Activated T-cell treated with anti-CD3 and anti-CD28 coated beads for 4 hours (primary cell): ENCODE results near the gene GOLGA6L7.
"Not testable (repeated sequence)": the region's sequence is repeated elsewhere in the genome, so short reads cannot be mapped to it uniquely, and the experiment has no call there.

Experiments
- DNase-seq: peaks from one replicate; pipeline ENCODE4 v3.0.0-alpha.2; 2020

GOLGA6L7 gene

DNA sequence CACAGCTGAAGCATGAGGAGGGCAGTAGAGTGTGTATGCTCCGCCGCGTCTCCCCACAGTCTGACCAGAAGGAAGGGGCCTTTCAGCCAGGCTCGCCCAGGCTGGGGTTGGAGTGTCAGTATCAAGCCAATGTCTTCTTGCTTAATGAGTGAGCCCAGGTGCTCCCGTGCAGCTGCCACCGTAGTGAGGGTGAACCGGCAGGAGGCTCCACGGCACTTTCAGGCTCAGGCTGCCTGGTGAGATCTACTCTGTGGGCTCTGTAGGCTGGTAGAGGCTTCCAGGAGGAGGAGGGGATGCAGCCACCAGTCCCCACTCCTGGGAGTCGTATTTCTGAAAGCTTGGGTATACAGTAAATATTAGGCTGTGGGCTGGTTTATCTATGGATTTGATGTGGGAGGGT lies 8.2 kb downstream of the GOLGA6L7 start:
- DNase-seq = not testable (repeated sequence)

DNA sequence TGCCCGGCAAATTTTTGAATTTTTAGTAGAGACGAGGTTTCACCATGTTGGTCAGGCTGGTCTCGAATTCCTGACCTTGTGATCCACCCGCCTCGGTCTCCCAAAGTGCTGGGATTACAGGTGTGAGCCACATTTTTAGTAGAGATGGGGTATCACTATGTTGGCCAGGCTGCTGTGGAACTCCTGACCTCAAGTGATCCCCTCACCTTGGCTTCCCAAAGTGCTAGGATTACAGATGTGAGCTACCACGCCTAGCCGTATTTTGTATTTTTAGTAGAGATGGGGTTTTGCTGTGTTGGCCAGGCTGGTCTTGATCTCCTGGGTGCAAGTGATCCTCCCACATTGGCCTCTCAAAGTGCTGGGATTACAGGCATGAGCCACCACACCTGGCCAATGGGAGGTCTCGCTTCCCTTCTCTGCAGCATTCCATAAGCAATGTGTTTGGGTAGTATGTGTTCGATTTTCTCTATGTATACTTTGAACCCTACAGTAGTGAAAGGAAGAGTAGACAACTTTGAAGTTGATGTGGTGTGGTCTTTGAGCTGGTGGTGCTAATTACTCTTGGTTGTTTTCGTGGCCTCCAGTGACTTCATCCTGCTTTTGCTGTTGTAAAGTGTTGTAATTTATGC lies 13.4 kb downstream of the GOLGA6L7 start:
- DNase-seq = not testable (repeated sequence)

DNA sequence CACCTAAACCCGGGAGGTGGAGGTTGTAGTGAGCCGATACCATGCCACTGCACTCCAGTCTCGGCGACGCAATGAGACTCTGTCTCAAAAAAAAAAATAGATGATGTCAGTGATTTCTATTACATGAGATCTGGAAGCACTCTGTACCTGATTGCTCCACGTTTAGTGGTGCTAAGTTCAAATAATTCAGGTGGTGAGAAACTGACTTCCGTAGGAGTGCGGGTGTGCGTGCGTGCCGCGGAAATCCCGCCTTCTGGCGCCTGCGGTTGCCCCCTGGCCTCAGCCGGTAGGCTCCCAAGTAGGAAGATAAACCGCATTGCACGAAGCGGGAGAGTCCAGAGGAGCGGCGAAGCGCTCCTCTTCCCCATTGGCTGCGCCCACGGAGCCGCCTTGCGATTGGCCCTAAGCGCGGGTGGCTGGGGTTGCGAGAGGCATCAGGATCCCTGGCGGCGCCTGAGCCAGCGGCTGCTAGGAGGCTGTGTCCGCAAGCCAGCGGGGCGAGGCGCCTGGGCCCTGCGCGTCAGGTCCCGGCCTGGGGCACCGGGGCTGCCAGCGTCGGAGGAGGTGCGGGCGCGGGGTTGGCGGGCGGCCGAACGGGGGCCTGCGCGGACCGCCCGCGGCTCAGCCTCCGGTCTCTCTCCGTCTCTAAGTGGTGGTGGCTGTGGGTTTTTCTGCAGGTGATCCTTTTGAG lies 16.4 kb downstream of the GOLGA6L7 start:
- peak; percentile 47 for DNase-seq

DNA sequence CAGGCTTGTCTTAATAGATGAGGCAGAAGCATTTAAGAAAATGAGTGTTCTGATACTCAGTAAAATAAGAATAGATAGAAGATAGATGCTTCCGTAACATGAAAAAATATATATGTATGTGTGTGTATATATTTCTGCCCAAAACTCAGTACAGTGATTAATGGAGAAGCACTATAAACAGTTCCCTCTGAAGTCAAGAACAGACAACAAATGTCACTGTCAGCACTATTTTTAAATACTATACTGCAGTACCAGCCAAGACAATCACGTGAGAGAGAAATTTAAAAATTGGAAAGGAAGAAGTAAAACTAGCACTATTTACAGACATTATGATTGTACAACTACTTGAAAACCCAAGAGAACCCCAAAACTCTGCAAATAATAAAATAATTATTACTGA lies 27.0 kb downstream of the GOLGA6L7 start:
- DNase-seq = not testable (repeated sequence)

DNA sequence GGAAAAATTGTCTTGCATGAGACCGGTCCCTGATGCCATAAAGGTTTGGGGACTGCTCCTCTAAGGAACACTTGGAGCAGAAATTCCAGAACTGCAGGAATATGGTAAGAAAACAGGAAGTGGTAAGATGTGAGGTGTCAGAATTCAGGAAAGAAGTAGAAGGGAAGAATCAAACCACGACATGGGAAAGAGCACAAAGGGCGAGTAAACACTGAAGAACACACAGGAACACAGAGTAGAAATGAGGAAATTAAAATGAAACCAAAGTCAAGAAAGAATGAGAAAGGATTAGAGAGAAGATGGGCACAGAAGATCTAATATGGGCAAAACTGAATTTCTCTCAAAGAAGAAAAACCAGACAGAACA lies 28.5 kb downstream of the GOLGA6L7 start:
- not testable (repeated sequence) for DNase-seq

DNA sequence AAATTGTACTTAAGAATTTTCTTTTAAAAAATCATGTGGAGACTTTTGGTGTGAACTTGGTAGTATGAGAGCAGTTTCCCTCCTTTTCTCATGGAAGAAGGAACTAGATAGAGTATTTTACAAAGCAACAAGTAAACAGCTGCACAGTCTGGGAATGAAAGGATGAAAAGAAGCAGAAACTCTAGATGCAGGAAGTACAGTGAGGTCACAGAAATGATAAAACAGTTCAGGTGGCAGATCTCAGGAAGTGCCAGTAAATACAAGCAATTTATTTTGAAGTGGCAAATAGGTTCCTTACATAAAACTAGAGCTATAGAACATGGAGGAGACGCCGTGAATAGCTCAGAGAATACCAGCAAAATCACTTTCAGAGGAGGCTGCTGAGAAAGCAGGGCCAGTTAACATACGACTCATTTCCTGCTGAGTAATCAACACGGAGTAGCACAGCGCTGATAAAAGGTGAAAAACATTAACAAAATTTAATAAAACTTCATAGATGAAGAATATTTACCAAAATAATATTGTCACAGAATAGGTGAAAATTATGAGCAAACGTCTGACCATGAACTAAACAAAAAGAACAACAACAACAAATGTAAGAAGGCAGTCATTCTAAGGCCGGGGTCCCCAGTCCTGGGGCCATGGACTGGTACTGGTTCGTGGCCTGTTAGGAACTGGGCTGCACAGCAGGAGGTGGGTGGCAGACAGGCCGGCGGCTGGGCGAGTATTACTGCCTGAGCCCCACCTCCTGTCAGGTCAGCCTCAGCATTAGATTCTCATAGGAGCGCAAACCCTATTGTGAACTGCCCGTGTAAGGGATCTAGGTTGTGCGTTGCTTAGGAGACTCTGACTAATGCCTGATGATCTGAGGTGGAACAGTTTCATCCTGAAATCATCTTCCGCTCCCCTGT lies 29.2 kb downstream of the GOLGA6L7 start:
- DNase-seq = not testable (repeated sequence)

DNA sequence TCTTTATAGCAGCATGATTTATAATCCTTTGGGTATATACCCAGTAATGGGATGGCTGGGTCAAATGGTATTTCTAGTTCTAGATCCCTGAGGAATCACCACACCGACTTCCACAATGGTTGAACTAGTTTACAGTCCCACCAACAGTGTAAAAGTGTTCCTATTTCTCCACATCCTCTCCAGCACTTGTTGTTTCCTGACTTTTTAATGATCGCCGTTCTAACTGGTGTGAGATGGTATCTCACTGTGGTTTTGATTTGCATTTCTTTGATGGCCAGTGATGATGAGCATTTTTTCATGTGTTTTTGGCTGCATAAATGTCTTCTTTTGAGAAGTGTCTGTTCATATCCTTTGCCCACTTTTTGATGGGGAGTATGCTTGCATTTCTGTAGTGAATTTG lies 30.3 kb downstream of the GOLGA6L7 start:
- DNase-seq = not testable (repeated sequence)

DNA sequence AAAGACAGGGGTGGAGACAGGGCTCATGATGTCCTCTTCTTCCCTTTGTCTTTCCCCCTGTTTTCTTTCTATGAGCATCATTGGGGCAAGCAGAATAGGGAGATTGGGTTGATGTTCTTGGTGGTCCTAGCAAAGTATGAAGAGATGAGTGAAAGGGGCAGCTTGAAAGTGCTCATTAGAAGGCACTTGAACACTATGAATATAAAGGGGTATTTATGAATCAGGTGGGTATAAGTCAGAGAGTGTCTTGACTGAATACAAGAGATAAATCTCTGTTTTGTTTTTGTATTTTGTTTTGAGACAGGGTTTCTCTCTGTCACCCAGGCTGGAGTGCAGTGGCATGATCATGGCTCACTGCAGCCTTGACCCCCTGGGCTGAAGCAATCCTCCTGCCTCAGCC lies 34.4 kb downstream of the GOLGA6L7 start:
- not testable (repeated sequence) for DNase-seq

DNA sequence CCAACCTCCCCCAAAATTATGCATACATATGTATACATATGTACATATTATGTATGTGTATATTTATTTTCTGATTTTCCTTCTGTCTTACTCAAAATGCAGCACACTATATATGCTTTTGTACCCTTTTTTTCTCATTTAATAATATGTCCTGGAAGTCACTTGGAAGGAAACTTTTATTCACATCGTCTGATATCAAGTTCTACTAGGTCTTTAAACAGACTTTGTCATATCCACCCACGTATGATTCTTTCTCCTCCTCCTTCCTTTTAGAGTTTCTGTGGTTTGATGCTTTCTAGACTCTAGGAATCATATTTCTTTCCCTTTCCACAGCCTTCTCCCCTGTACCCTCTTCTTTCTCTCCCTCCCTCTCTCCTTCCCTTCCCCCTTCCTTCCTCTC lies 35.1 kb downstream of the GOLGA6L7 start:
- not testable (repeated sequence) for DNase-seq

DNA sequence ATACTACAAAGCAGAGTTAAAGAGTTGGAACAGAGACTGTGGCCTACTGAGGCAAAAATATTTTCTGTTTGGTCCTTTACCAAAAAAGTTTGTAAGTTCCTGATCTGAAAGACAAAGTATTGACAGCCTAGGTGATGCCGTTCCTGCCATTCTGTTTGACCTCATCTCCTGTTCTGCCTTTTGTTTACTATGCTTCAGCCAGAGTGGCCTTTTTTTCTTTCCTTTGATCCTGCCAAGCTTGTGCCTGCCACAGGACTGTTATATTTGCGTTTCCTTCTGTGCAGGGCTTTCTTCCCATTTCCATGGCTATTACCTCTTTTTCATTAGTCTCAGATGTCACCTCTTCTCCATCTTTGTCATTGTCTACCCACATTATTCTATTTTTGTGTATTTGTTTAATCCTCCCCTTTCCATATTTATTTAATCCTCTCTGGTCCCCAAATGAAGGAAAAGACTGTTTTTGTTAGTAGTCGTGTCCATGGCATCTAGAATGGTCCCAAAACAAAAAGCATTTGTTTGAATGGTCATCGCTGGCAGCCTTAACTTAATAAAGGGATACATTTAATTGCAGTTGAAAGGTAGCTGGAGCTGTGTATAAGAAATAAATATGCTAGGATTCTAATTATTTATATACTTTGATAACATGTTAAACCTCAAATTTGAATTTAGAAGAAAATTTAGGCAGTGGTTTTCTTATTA lies 36.4 kb downstream of the GOLGA6L7 start:
- DNase-seq = not testable (repeated sequence)

DNA sequence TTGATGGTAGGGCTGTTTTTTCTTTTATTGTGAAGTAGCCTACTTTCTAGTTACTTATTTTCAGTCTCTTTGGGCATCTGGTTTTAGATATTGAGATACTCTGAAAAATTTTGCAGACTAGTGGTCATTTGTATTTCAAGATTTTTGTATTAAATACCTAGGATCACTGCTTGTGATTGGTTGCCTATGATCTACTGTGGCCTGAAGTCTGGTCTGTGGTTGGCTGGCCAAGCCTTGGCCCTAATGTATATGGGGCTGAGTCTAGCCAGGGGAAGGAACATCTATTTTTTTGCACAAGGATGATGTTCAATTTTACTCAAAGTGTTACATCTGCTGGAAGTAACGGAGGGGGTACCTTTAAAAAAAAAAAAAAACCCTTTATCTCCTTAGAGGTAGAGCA lies 38.0 kb downstream of the GOLGA6L7 start:
- DNase-seq = not testable (repeated sequence)

DNA sequence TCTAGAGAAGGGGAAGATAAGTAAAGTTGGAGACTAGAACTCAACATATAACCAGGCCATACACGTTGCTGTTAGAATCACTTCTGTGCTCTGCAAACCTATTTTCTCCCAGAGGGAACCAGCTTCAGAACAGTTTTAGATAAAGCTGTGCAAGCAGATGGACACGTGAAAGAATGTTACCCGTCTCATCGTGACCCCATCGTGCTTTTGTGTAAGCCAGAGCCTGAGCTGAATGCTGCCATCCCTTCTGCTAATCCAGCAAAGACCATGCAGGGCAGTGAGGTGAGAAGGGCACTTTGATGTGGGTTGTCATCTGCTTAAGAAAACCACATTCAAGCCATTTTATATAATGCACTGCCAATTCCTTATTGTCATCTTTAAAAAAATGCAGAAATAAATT lies 40.3 kb downstream of the GOLGA6L7 start:
- DNase-seq = not testable (repeated sequence)

DNA sequence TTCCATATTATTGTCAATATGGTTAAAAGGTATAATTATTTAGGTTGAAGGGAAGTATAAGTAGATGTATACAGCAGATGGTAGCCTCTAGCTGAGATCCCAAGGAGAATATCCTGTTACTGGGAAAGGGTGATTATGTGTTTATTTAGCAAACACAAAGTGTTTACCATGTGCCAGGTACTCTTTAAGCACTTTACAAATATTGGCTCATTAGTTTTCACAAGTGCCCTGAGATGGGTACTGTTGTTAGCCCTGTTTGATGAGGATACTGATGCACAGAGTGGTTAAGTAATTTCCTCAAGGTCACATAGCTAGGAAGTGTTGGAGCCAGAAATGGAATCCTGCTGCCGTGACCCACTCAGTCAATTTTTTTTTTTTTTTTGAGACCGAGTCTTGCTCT lies 48.1 kb downstream of the GOLGA6L7 start:
- DNase-seq = not testable (repeated sequence)

DNA sequence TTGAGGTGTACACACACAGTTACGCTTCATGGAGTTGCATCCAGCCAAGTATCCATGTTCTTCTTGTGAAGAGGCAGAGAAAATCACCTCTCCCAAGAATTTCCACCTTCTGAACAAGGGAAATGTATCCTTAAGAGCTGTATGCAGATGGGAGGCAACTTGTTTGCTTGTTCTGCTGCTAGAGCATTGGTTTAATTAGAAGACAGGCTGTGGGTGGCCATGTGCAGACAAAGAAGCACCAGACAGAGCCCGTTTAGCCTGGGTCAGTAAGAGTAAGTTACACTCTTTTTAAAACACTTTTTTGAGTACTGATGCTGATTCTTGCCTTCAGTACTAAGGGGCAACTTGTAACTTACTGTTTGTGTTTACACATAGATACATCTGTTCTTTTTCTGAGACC lies 50.2 kb downstream of the GOLGA6L7 start:
- DNase-seq = not testable (repeated sequence)

DNA sequence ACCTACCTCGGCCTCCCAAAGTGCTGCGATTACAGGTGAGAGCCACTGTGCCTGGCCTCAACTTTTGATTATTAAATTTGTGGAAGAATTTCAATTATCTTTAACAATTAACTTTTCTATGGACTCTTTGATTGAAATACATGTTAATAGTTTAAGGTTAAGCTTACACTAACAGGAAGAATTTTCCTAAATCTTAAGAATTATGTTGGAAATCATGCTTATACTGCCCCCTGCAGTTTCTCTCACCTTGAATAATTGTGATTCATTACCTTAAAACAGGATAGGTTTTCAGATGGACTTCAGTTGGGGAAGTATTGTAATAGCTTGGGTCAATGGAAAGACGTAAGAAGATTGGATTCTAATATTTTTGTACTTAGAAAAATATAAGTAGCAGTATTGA lies 54.2 kb downstream of the GOLGA6L7 start:
- DNase-seq = not testable (repeated sequence)
